A673 (cell line): Measurements from ENCODE around the gene MTX1. TPM values are rescaled to one million over a fixed set of nuclear protein-coding genes. Genes with fewer than 3 reads are reported as not detected.
A peak's percentile ranks its signal among the peaks of the same experiment; 100 is the strongest.

ENCODE experiments used
- BruUV-seq: library from RNA; stranded (reverse); fragments of 400-500 nt; replicated peaks from 2 replicates; lab custom pipeline; 2021; lab: Mats Ljungman, UMichigan
- CTCF ChIA-PET: fragments of 300-600 bp; sonication (Branson Sonifier 250); formaldehyde crosslinking; loops from one replicate; lab custom pipeline; 2022; ENCODE audit warnings: antibody characterized with exemption; lab: Charles Lee
- POLR2A ChIA-PET: fragments of 300-600 bp; sonication (Branson Sonifier 250); formaldehyde crosslinking; loops from one replicate; lab custom pipeline; 2022; ENCODE audit warnings: antibody characterized with exemption; ENCODE audit not compliant: low non-redundant PET; lab: Charles Lee
- DNase-seq: peaks from one replicate; pipeline ENCODE4 v3.0.0-alpha.2; 2015; ENCODE audit warnings: low spot score
- H3K27ac ChIP-seq: fragments of 200-600 bp; sonication (generic); 2 replicates; pipeline ENCODE4 v1.5.1; 2016; ENCODE audit warnings: mixed run types, low read depth, mild to moderate bottlenecking, mixed read lengths, antibody characterized with exemption, low read length; ENCODE audit not compliant: poor library complexity, severe bottlenecking
- H3K27me3 ChIP-seq: fragments of 200-600 bp; sonication (generic); replicated peaks from 2 replicates; pipeline ENCODE4 v1.6.1; 2017; ENCODE audit warnings: mixed run types, low read depth, mild to moderate bottlenecking, mixed read lengths, antibody characterized with exemption, low read length; ENCODE audit not compliant: insufficient read depth, poor library complexity
- H3K36me3 ChIP-seq: fragments of 200-600 bp; sonication (generic); 2 replicates; pipeline ENCODE4 v1.6.1; 2016; ENCODE audit warnings: mixed run types, mild to moderate bottlenecking, mixed read lengths, antibody characterized with exemption, low read length; ENCODE audit not compliant: insufficient read depth, poor library complexity, severe bottlenecking
- H3K4me1 ChIP-seq: fragments of 200-600 bp; sonication (generic); 2 replicates; pipeline ENCODE4 v1.6.1; 2017; ENCODE audit warnings: mixed run types, mild to moderate bottlenecking, mixed read lengths, antibody characterized with exemption, low read length; ENCODE audit not compliant: insufficient read depth, poor library complexity, severe bottlenecking
- H3K4me3 ChIP-seq: fragments of 200-600 bp; sonication (generic); 2 replicates; pipeline ENCODE4 v1.5.1; 2016; ENCODE audit warnings: low read depth, mixed run types, mild to moderate bottlenecking, mixed read lengths, low read length; ENCODE audit not compliant: poor library complexity, severe bottlenecking
- H3K9me3 ChIP-seq: fragments of 200-600 bp; sonication (generic); 2 replicates; pipeline ENCODE4 v1.6.1; 2016; ENCODE audit warnings: mixed run types, low read depth, mild to moderate bottlenecking, mixed read lengths, antibody characterized with exemption, low read length; ENCODE audit not compliant: poor library complexity, severe bottlenecking
- CTCF ChIP-seq: fragments of 300-800, 200-600 bp; sonication (generic); conservative IDR thresholded peaks from 2 replicates; pipeline ENCODE4 v1.5.1; 2017; ENCODE audit warnings: low read depth, mild to moderate bottlenecking, antibody characterized with exemption, low read length, moderate library complexity, mixed read lengths
- EZH2 ChIP-seq: fragments of 200-600 bp; sonication (generic); IDR thresholded peaks from 2 replicates; pipeline ENCODE4 v1.6.1; 2017; ENCODE audit warnings: borderline replicate concordance, low read depth, mild to moderate bottlenecking, mixed read lengths, antibody characterized with exemption, low read length; ENCODE audit not compliant: poor library complexity, severe bottlenecking
- intact Hi-C: fragments of 100-400 bp; cut with micrococcal nuclease; formaldehyde crosslinking; loops from one replicate; pipeline ENCODE4 v1.10.0; 2022; ENCODE audit not compliant: unreplicated experiment
- total RNA-seq: library from RNA; stranded (reverse); gene quantifications from 2 replicates; pipeline ENCODE4 v1.2.3, GENCODE V29; 2021

MTX1 gene
- total RNA-seq, 1 experiment from 2014 or later = 65.2 TPM

- H3K4me3 ChIP-seq = no peak overlapping the region
- intact Hi-C loops = loop anchor here (10.0 kb wide), 2 partner anchors 149 to 419 kb away; partner anchors contain the start of gene RUSC1
- ChIA-PET POLR2A (no interaction called here), CTCF (interaction anchor here (1.0 to 3.9 kb wide), 4 partner anchors 8 to 84 kb away, joined by 3 to 39 read pairs (median 4); no protein-coding TSS in a partner anchor)
- BruUV-seq = no TSS peak
- TF ChIP-seq CTCF (no peak), EZH2 (no peak)
- no peak overlapping the region for H3K27ac ChIP-seq
- no peaks in the 10 kb centered on the region for H3K9me3 ChIP-seq
- H3K27me3 ChIP-seq = no peaks in the 10 kb centered on the region
- peaks cover 4% of the 10 kb centered on the region for H3K36me3 ChIP-seq
- DNase-seq = no peak
- H3K4me1 ChIP-seq = peaks cover 24% of the 10 kb centered on the region
These were observed 33.1 kb upstream of the MTX1 start for GRCh38 chr1:155175281-155175926.

GRCh38 chr1:155175927-155176371 is 32.5 kb upstream of the MTX1 start:
- intact Hi-C loops = loop anchor here (10.0 kb wide), 2 partner anchors 149 to 419 kb away; partner anchors contain the start of gene RUSC1
- no peak overlapping the region for H3K27ac ChIP-seq
- peak; percentile 48 for DNase-seq
- POLR2A ChIA-PET = no interaction called here
- no peaks in the 10 kb centered on the region for H3K9me3 ChIP-seq
- no peak; the same call in 1 of the 2 replicates for TF ChIP-seq CTCF
- TF ChIP-seq EZH2 = no peak
- H3K27me3 ChIP-seq = no peaks in the 10 kb centered on the region
- no TSS peak for BruUV-seq
- H3K4me1 ChIP-seq = peaks cover 24% of the 10 kb centered on the region
- H3K36me3 ChIP-seq = peaks cover 4% of the 10 kb centered on the region
- CTCF ChIA-PET = interaction anchor here (1.0 to 3.9 kb wide), 4 partner anchors 8 to 85 kb away, joined by 3 to 39 read pairs (median 4); no protein-coding TSS in a partner anchor
- no peak overlapping the region for H3K4me3 ChIP-seq

- H3K27me3 ChIP-seq = no peaks in the 10 kb centered on the region
- no TSS peak for BruUV-seq
- POLR2A ChIA-PET = no interaction called here
- intact Hi-C loops = loop anchor here (10.0 kb wide), 2 partner anchors 148 to 418 kb away; partner anchors contain the start of gene RUSC1
- TF ChIP-seq CTCF = peak; percentile 95
- TF ChIP-seq EZH2 = no peak
- CTCF ChIA-PET = interaction anchor here (0.9 to 3.9 kb wide), 4 partner anchors 17 to 85 kb away, joined by 4 to 39 read pairs (median 6); no protein-coding TSS in a partner anchor
- peaks cover 4% of the 10 kb centered on the region for H3K36me3 ChIP-seq
- DNase-seq = peak; percentile 84
- H3K27ac ChIP-seq = no peak overlapping the region
- H3K4me3 ChIP-seq = no peak overlapping the region
- peaks cover 24% of the 10 kb centered on the region for H3K4me1 ChIP-seq
- no peaks in the 10 kb centered on the region for H3K9me3 ChIP-seq
These were observed 31.9 kb upstream of the MTX1 start for GRCh38 chr1:155176544-155177071.
